IMR-90 (cell line): ENCODE measurements around the gene SLC12A8. TPM values are rescaled to one million over a fixed set of nuclear protein-coding genes. Genes with fewer than 3 reads are reported as not detected.

Source experiments
- ATAC-seq: fragments of 200-7000 bp; cut with Tn5 transposase; 2 replicates; pipeline ENCODE4 v1.9.1; 2020; ENCODE audit warnings: low read depth, mild to moderate bottlenecking, moderate library complexity
- BruUV-seq: library from RNA; stranded (reverse); fragments of 400-500 nt; replicated peaks from 2 replicates; lab custom pipeline; 2021; lab: Mats Ljungman, UMichigan
- CTCF ChIA-PET: fragments of 300-600 bp; formaldehyde crosslinking; extraction: SDS; loops from one replicate; lab custom pipeline; 2021; ENCODE audit warnings: antibody characterized with exemption; lab: Yijun Ruan, JAX
- POLR2A ChIA-PET: fragments of 300-600 bp; sonication (Branson Sonifier 250); formaldehyde crosslinking; loops from one replicate; lab custom pipeline; 2022; ENCODE audit warnings: antibody characterized with exemption; ENCODE audit not compliant: unreplicated experiment; lab: Charles Lee
- DNase-seq: peaks from one replicate; pipeline ENCODE4 v3.0.0; 2013
- H2AFZ ChIP-seq: replicated peaks from 2 replicates; pipeline ENCODE3; 2013; ENCODE audit warnings: low read length, mild to moderate bottlenecking; ENCODE audit not compliant: poor library complexity
- H2AK5ac ChIP-seq: 2 replicates; pipeline ENCODE4 v1.6.1; 2013; ENCODE audit warnings: low read depth, low read length, inconsistent platforms
- H2AK9ac ChIP-seq: replicated peaks from 2 replicates; pipeline ENCODE3; 2013; ENCODE audit warnings: mild to moderate bottlenecking, low read depth, low read length, moderate library complexity; ENCODE audit not compliant: poor library complexity
- H2BK120ac ChIP-seq: 2 replicates; pipeline ENCODE4 v1.6.1; 2013; ENCODE audit warnings: low read depth, low read length, inconsistent platforms
- H2BK15ac ChIP-seq: 3 replicates; pipeline ENCODE4 v1.6.1; 2013; ENCODE audit warnings: low read depth, low read length, inconsistent platforms
- H2BK20ac ChIP-seq: 2 replicates; pipeline ENCODE4 v1.6.1; 2013; ENCODE audit warnings: low read depth, mild to moderate bottlenecking, inconsistent platforms, low read length, moderate library complexity
- H2BK5ac ChIP-seq: 2 replicates; pipeline ENCODE4 v1.6.1; 2013; ENCODE audit warnings: mild to moderate bottlenecking, low read depth, low read length, inconsistent platforms; ENCODE audit not compliant: poor library complexity, severe bottlenecking
- H3K14ac ChIP-seq: replicated peaks from 2 replicates; pipeline ENCODE4 v1.6.1; 2013; ENCODE audit warnings: low read depth, low read length, inconsistent platforms
- H3K18ac ChIP-seq: 2 replicates; pipeline ENCODE4 v1.6.1; 2013; ENCODE audit warnings: low read depth, low read length, control low read depth
- H3K23ac ChIP-seq: 2 replicates; pipeline ENCODE4 v1.6.1; 2013; ENCODE audit warnings: low read depth, low read length, inconsistent platforms
- H3K27ac ChIP-seq: 2 replicates; pipeline ENCODE4 v1.5.1; 2013; ENCODE audit warnings: mild to moderate bottlenecking, control low read depth, low read length; ENCODE audit not compliant: insufficient read depth
- H3K27me3 ChIP-seq: 2 replicates; pipeline ENCODE4 v1.6.1; 2013; ENCODE audit warnings: low read length; ENCODE audit not compliant: control insufficient read depth, insufficient read depth
- H3K36me3 ChIP-seq: 2 replicates; pipeline ENCODE4 v1.6.1; 2013; ENCODE audit warnings: low read length, mixed read lengths; ENCODE audit not compliant: control insufficient read depth, insufficient read depth
- H3K4ac ChIP-seq: 2 replicates; pipeline ENCODE4 v1.6.1; 2013; ENCODE audit warnings: low read depth, low read length, inconsistent platforms
- H3K4me1 ChIP-seq: 2 replicates; pipeline ENCODE4 v1.6.1; 2013; ENCODE audit warnings: low read length, mixed read lengths; ENCODE audit not compliant: control insufficient read depth, insufficient read depth
- H3K4me2 ChIP-seq: 2 replicates; pipeline ENCODE4 v1.6.1; 2013; ENCODE audit warnings: low read depth, mild to moderate bottlenecking, control low read depth, low read length, moderate library complexity
- H3K4me3 ChIP-seq: 2 replicates; pipeline ENCODE4 v1.5.1; 2013; ENCODE audit warnings: low read depth, mild to moderate bottlenecking, control low read depth, low read length, moderate library complexity; ENCODE audit not compliant: insufficient read depth
- H3K56ac ChIP-seq: 2 replicates; pipeline ENCODE4 v1.6.1; 2013; ENCODE audit warnings: low read length, inconsistent platforms; ENCODE audit not compliant: insufficient read depth; ENCODE audit errors: extremely low read depth
- H3K79me1 ChIP-seq, 2 experiments: 2 replicates each; pipeline ENCODE4 v1.6.1; 2013; ENCODE audit warnings: low read length in 2 of 2, inconsistent platforms in 1 of 2, low read depth in 1 of 2
- H3K9ac ChIP-seq: 2 replicates; pipeline ENCODE4 v1.6.1; 2013; ENCODE audit warnings: low read depth, low read length, control low read depth
- H3K9me1 ChIP-seq: 2 replicates; pipeline ENCODE4 v1.6.1; 2013; ENCODE audit warnings: low read length, inconsistent platforms; ENCODE audit not compliant: insufficient read depth
- H3K9me3 ChIP-seq: 2 replicates; pipeline ENCODE4 v1.6.1; 2013; ENCODE audit warnings: low read length; ENCODE audit not compliant: control insufficient read depth, insufficient read depth
- H4K20me1 ChIP-seq: 2 replicates; pipeline ENCODE4 v1.6.1; 2013; ENCODE audit warnings: low read length, inconsistent platforms; ENCODE audit not compliant: insufficient read depth
- H4K5ac ChIP-seq: 2 replicates; pipeline ENCODE4 v1.6.1; 2013; ENCODE audit warnings: mild to moderate bottlenecking, low read depth, low read length, control low read depth
- H4K8ac ChIP-seq, 2 experiments: 2 replicates each; pipeline ENCODE4 v1.6.1; 2013; ENCODE audit warnings: low read depth in 2 of 2, low read length in 2 of 2, control low read depth in 1 of 2, inconsistent platforms in 1 of 2
- H4K91ac ChIP-seq: 2 replicates; pipeline ENCODE4 v1.6.1; 2013; ENCODE audit warnings: low read depth, low read length, inconsistent platforms; ENCODE audit not compliant: insufficient read depth
- CEBPB ChIP-seq: IDR thresholded peaks from 2 replicates; pipeline ENCODE4 v1.6.1; 2012; ENCODE audit warnings: low read depth, low read length, improper control_type of control experiment
- CHD1 ChIP-seq: IDR thresholded peaks from 2 replicates; pipeline ENCODE4 v1.6.1; 2012; ENCODE audit warnings: low read depth, low read length, improper control_type of control experiment
- ELK1 ChIP-seq: fragments of 150-350 bp; IDR thresholded peaks from 2 replicates; pipeline ENCODE4 v1.6.1; 2016; ENCODE audit warnings: low read depth, mild to moderate bottlenecking, low read length, moderate library complexity, borderline replicate concordance
- FOS ChIP-seq: fragments of 150-350 bp; IDR thresholded peaks from 2 replicates; pipeline ENCODE4 v1.6.1; 2016; ENCODE audit warnings: low read depth, low read length
- MAZ ChIP-seq: IDR thresholded peaks from 2 replicates; pipeline ENCODE4 v1.6.1; 2012; ENCODE audit warnings: low read depth, mild to moderate bottlenecking, low read length, improper control_type of control experiment, moderate library complexity, borderline replicate concordance
- RAD21 ChIP-seq: IDR thresholded peaks from 2 replicates; pipeline ENCODE4 v1.6.1; 2012; ENCODE audit warnings: low read length, improper control_type of control experiment
- RCOR1 ChIP-seq: IDR thresholded peaks from 2 replicates; pipeline ENCODE4 v1.6.1; 2012; ENCODE audit warnings: mild to moderate bottlenecking, low read length, improper control_type of control experiment; ENCODE audit not compliant: insufficient replicate concordance
- RFX5 ChIP-seq: IDR thresholded peaks from 2 replicates; pipeline ENCODE4 v1.8.0; 2012; ENCODE audit warnings: low read depth, mild to moderate bottlenecking, low read length, moderate library complexity
- USF2 ChIP-seq: fragments of 150-350 bp; IDR thresholded peaks from 2 replicates; pipeline ENCODE4 v1.6.1; 2017; ENCODE audit warnings: mild to moderate bottlenecking, antibody characterized with exemption, low read length, low read depth
- WGBS, 2 experiments: methylation state at CpG; one replicate each; pipeline versions ENCODE4 v1.1.5 to v1.1.7; 2013; ENCODE audit warnings: missing lambda C conversion rate in 2 of 2; ENCODE audit not compliant: insufficient read length in 1 of 2; ENCODE audit errors: extremely low coverage in 2 of 2; 5-methylcytosine and 5-hydroxymethylcytosine counted together
- dilution Hi-C: fragments of 300-500 bp; cut with HindIII; formaldehyde crosslinking; loops from one replicate; pipeline ENCODE4 v1.14.3; 2018; ENCODE audit warnings: low sequenced_read_pairs; ENCODE audit not compliant: unreplicated experiment
- in situ Hi-C: fragments of 300-500 bp; cut with MboI; formaldehyde crosslinking; loops from 3 replicates; pipeline ENCODE4 v1.14.3; 2019; ENCODE audit warnings: low sequenced_read_pairs, inconsistent platforms, mixed read lengths
- intact Hi-C: fragments of 100-400 bp; cut with micrococcal nuclease; formaldehyde crosslinking; loops from 2 replicates; pipeline ENCODE4 v1.10.0; 2022
- polyA plus RNA-seq, 3 experiments: library from polyadenylated mRNA; depleted of rRNA; stranded (reverse); fragments of >200 nt; gene quantifications; 2 replicates each; pipeline ENCODE4 v1.2.3, GENCODE V29; 2012; ENCODE audit warnings: low replicate concordance in 1 of 3
- total RNA-seq: library from RNA; depleted of rRNA; stranded (reverse); fragments of >200 nt; gene quantifications from 2 replicates; pipeline ENCODE4 v1.2.3, GENCODE V29; 2012

The SLC12A8 gene
- total and polyA plus RNA-seq, 2 of the 4 experiments (the other 2 are of a cell fraction), result 2.2 to 4.3 TPM

- peak overlapping the region; percentile 94; the same call in 1 of the 2 replicates for H3K14ac ChIP-seq
- peak overlapping the region; percentile 95 for H2BK120ac ChIP-seq
- H4K5ac ChIP-seq, result peak overlapping the region; percentile 23
- H3K23ac ChIP-seq, result 0 out of 2 replicates have a peak overlapping the region, but pooled peaks have one; percentile 59
- no peak overlapping the region for H3K4me3 ChIP-seq
- peaks cover 0 to 2% of the 10 kb centered on the region in 2 experiments; a peak in 1 of 4 replicates for H3K79me1 ChIP-seq
- ChIA-PET CTCF (interaction anchor here (1.0 to 1.3 kb wide), 2 partner anchors 11 to 15 kb away, joined by 3 to 4 read pairs; no protein-coding TSS in a partner anchor), POLR2A (interaction anchor here (1.3 kb wide), 1 partner anchor 12 kb away, joined by 5 read pairs; no protein-coding TSS in a partner anchor)
- peaks cover 34% of the 10 kb centered on the region for H3K4me1 ChIP-seq
- peak overlapping the region; percentile 97 for H2BK20ac ChIP-seq
- no peak overlapping the region for H3K9ac ChIP-seq
- H4K8ac ChIP-seq, result peak overlapping the region; percentile 63 to 86; a peak in 2 of 4 replicates
- no peaks in the 10 kb centered on the region for H4K20me1 ChIP-seq
- H3K9me3 ChIP-seq, result no peaks in the 10 kb centered on the region; the same call in 1 of the 2 replicates
- TF ChIP-seq RAD21 (no peak), MAZ (no peak), RCOR1 (no peak), RFX5 (no peak), CHD1 (no peak), ELK1 (no peak), USF2 (no peak), FOS (no peak), CEBPB (no peak)
- peak overlapping the region; percentile 60 for H2AK9ac ChIP-seq
- H4K91ac ChIP-seq, result peak overlapping the region; percentile 96
- BruUV-seq, result no TSS peak
- H3K36me3 ChIP-seq, result no peaks in the 10 kb centered on the region
- H3K4me2 ChIP-seq, result no peak overlapping the region
- peak overlapping the region; percentile 81 for H2AFZ ChIP-seq
- dilution Hi-C loops (no loop called here), in situ Hi-C loops (no loop called here), intact Hi-C loops (no loop called here)
- DNase-seq, result no peak
- peak overlapping the region; percentile 63 for H2BK15ac ChIP-seq
- peak overlapping the region; percentile 95 for H2BK5ac ChIP-seq
- no peak for ATAC-seq
- H3K27ac ChIP-seq, result no peak overlapping the region
- no peak overlapping the region for H3K56ac ChIP-seq
- H3K27me3 ChIP-seq, result no peaks in the 10 kb centered on the region
- peak overlapping the region; percentile 96 for H2AK5ac ChIP-seq
- peaks cover 34% of the 10 kb centered on the region for H3K9me1 ChIP-seq
- H3K18ac ChIP-seq, result peak overlapping the region; percentile 56
- 82% methylated on average over 2 of the region's 19 CpGs; no CpG with 5 or more reads in 1 of the 2 experiments for WGBS, 2 experiments
- peak overlapping the region; percentile 93 for H3K4ac ChIP-seq
Measured at GRCh38 chr3:125140818-125141595, 71.5 kb downstream of the SLC12A8 start.
